Skeletal muscle cell (primary cell): ENCODE data around the gene SRGAP2B.
"Not testable (repeated sequence)": the region's sequence is repeated elsewhere in the genome, so short reads cannot be mapped to it uniquely, and the experiment has no call there.

Experiments
- DNase-seq: peaks from one replicate; pipeline ENCODE4 v3.0.0-alpha.2; 2010; ENCODE audit warnings: low read depth
- H3K4me3 ChIP-seq: 2 replicates; pipeline ENCODE4 v1.5.1; 2011; ENCODE audit warnings: low read depth, mild to moderate bottlenecking, control low read depth, low read length, moderate library complexity

The SRGAP2B gene

GRCh38 chr1:144927292-144927691 is 167.8 kb downstream of the SRGAP2B start:
- DNase-seq, H3K4me3 ChIP-seq: not testable (repeated sequence)

- DNase-seq, H3K4me3 ChIP-seq: not testable (repeated sequence)
Observed at GRCh38 chr1:144923640-144924039, 171.5 kb downstream of the SRGAP2B start.

- DNase-seq, H3K4me3 ChIP-seq: not testable (repeated sequence)
Observed at GRCh38 chr1:144922785-144923184, 172.3 kb downstream of the SRGAP2B start.

GRCh38 chr1:144919106-144919505 is 176.0 kb downstream of the SRGAP2B start:
- DNase-seq, H3K4me3 ChIP-seq: not testable (repeated sequence)

GRCh38 chr1:144918027-144918603 is 177.0 kb downstream of the SRGAP2B start:
- DNase-seq, H3K4me3 ChIP-seq: not testable (repeated sequence)

GRCh38 chr1:144917154-144918026 is 177.7 kb downstream of the SRGAP2B start:
- not testable (repeated sequence) for H3K4me3 ChIP-seq, DNase-seq

GRCh38 chr1:144913977-144914734 is 181.0 kb downstream of the SRGAP2B start:
- DNase-seq, H3K4me3 ChIP-seq: not testable (repeated sequence)

GRCh38 chr1:144913458-144913857 is 181.7 kb downstream of the SRGAP2B start:
- H3K4me3 ChIP-seq, DNase-seq: not testable (repeated sequence)

- DNase-seq, H3K4me3 ChIP-seq: not testable (repeated sequence)
Observed at GRCh38 chr1:144910729-144911128, 184.4 kb downstream of the SRGAP2B start.

GRCh38 chr1:144900841-144901240 is 194.3 kb downstream of the SRGAP2B start:
- H3K4me3 ChIP-seq, DNase-seq: not testable (repeated sequence)

- not testable (repeated sequence) for DNase-seq, H3K4me3 ChIP-seq
Observed at GRCh38 chr1:144894454-144895201, 200.5 kb downstream of the SRGAP2B start.

- H3K4me3 ChIP-seq, DNase-seq: not testable (repeated sequence)
Observed at GRCh38 chr1:144893710-144894438, 201.3 kb downstream of the SRGAP2B start.

- not testable (repeated sequence) for H3K4me3 ChIP-seq, DNase-seq
Observed at GRCh38 chr1:144893062-144893461, 202.1 kb downstream of the SRGAP2B start.

- not testable (repeated sequence) for H3K4me3 ChIP-seq, DNase-seq
Observed at GRCh38 chr1:144889450-144890115, 205.5 kb downstream of the SRGAP2B start.

- DNase-seq: not testable (repeated sequence)
- peak overlapping the region; percentile 51 for H3K4me3 ChIP-seq
Observed at GRCh38 chr1:144883022-144883421, 212.1 kb downstream of the SRGAP2B start.

GRCh38 chr1:144882343-144882742 is 212.8 kb downstream of the SRGAP2B start:
- H3K4me3 ChIP-seq: peak overlapping the region; percentile 36

GRCh38 chr1:144858607-144859006 is 236.5 kb downstream of the SRGAP2B start:
- H3K4me3 ChIP-seq, DNase-seq: not testable (repeated sequence)

More at GRCh38 chr1:144882343-144882742, 212.8 kb downstream of the SRGAP2B start:
- not testable (repeated sequence) for DNase-seq
